GM06990 (cell line): ENCODE results near the gene ATOH8.

Experiments
- DNase-seq: peaks from one replicate; pipeline ENCODE4 v3.0.0-alpha.2; 2011; ENCODE audit not compliant: insufficient read length; ENCODE audit errors: extremely low read depth
- H3K27me3 ChIP-seq: replicated peaks from 2 replicates; pipeline ENCODE4 v1.6.0; 2011; ENCODE audit warnings: low read length; ENCODE audit not compliant: control insufficient read depth, insufficient read depth
- H3K36me3 ChIP-seq: 2 replicates; pipeline ENCODE4 v1.5.1; 2011; ENCODE audit warnings: low read length; ENCODE audit not compliant: control insufficient read depth, insufficient read depth
- H3K4me3 ChIP-seq: replicated peaks from 2 replicates; pipeline ENCODE4 v1.5.1; 2011; ENCODE audit warnings: low read depth, mild to moderate bottlenecking, control low read depth, low read length
- TF ChIP-seq, protein P1 (sequence below): IDR thresholded peaks from 2 replicates; pipeline ENCODE4 v1.5.1; 2011; ENCODE audit warnings: low read length, control low read depth, mild to moderate bottlenecking, inconsistent platforms; ENCODE audit not compliant: insufficient read depth, poor library complexity, severe bottlenecking

Gene ATOH8

DNA sequence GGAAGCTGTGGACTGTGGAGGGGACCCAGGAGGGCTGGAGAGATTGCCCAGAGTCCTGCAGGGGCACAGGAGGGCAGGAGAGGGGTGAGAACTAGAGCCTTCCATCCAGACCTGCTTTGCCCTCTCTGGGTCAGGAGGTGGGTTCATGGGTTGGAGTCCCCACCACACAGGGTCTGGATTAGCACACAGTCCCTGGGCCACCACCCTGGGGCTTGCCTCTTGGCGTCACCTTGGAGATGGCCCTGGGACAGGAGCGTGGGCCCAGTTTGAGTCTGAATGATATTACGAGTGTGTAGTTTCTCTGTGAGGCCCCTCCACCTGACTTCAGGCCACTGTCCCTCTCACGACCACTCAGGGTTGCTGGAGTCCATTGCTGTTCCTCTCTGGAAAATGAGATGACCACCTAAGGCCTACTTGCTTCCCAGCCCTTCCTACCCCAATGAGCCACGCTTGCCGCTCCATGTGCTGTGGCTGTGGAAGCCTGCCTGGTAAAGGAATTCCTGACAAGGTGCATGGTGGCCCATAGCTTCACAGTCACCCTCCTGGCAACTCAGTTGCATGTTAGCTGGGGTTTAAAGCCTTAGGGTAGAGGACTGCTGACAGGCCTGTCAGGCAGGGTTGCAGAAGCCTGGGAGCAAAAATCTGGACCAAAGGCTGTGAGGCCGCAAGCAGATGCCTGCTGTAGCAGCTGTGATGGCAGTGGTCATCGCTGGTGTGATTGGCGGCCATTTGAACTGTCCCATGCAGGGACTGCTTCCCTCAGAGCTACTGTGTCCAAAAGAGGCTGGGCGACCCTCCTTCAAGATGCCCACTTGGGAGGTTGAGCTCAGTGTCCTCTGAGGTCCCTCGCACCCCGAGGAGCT is 14.2 kb downstream of the ATOH8 start:
- H3K27me3 ChIP-seq: peaks cover 11% of the 10 kb centered on the region
- DNase-seq: no peak
- TF ChIP-seq, protein P1, sequence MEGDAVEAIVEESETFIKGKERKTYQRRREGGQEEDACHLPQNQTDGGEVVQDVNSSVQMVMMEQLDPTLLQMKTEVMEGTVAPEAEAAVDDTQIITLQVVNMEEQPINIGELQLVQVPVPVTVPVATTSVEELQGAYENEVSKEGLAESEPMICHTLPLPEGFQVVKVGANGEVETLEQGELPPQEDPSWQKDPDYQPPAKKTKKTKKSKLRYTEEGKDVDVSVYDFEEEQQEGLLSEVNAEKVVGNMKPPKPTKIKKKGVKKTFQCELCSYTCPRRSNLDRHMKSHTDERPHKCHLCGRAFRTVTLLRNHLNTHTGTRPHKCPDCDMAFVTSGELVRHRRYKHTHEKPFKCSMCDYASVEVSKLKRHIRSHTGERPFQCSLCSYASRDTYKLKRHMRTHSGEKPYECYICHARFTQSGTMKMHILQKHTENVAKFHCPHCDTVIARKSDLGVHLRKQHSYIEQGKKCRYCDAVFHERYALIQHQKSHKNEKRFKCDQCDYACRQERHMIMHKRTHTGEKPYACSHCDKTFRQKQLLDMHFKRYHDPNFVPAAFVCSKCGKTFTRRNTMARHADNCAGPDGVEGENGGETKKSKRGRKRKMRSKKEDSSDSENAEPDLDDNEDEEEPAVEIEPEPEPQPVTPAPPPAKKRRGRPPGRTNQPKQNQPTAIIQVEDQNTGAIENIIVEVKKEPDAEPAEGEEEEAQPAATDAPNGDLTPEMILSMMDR: no peak
- H3K4me3 ChIP-seq: no peak overlapping the region
- H3K36me3 ChIP-seq: no peaks in the 10 kb centered on the region

- TF ChIP-seq, protein P1: no peak
- Histone ChIP-seq H3K27me3 (peaks cover 11% of the 10 kb centered on the region), H3K4me3 (no peak overlapping the region), H3K36me3 (no peaks in the 10 kb centered on the region)
- DNase-seq: no peak
These were observed 14.9 kb downstream of the ATOH8 start for GRCh38 chr2:85768713-85769112.

DNA sequence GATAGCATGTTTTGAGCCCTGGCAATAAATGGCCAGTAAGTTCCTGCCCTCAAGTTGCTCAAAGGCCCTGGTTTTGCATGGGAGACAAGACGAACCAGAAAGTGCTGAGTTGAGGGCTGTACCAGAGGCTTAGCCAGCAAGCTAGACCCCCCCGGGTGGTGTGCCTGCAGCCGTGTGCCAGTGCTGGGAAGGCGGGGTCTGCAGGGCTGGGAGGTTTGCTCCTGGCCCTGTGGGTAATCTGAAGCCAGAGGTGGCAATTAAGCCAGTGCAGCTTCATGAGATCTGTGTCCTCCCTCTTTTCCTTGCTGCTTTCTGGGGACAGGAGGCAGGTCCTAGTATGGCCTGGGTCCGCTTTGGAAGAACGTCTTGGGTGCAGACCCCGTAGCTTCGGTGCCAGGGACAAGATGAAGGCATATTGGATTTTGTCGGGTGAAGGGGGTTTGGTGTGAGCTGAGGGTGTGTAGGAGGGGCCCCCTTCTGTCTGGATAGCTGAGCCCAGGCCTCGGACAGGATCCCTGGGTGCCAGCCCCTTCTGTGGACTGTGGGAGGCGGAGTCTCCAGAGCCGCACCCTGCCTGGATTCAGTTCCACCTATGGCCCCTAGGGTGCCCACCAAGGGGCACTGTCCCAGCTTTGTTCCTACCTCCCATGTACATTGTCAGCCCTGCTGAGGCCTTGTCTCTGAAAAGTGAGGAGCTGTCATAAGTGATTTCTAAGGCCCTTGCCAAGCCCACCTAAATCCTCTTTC is 15.6 kb downstream of the ATOH8 start:
- TF ChIP-seq, protein P1: peak; percentile 18
- DNase-seq: no peak
- no peaks in the 10 kb centered on the region for H3K36me3 ChIP-seq
- H3K4me3 ChIP-seq: no peak overlapping the region
- peaks cover 9% of the 10 kb centered on the region for H3K27me3 ChIP-seq

- H3K36me3 ChIP-seq: no peaks in the 10 kb centered on the region
- no peak overlapping the region for H3K4me3 ChIP-seq
- TF ChIP-seq, protein P1: no peak
- DNase-seq: no peak
- peaks cover 7% of the 10 kb centered on the region for H3K27me3 ChIP-seq
These were observed 16.2 kb downstream of the ATOH8 start for GRCh38 chr2:85769983-85770362.

- H3K36me3 ChIP-seq: no peaks in the 10 kb centered on the region
- no peak overlapping the region for H3K4me3 ChIP-seq
- no peak for DNase-seq
- H3K27me3 ChIP-seq: peaks cover 7% of the 10 kb centered on the region
- TF ChIP-seq, protein P1: no peak
These were observed 16.6 kb downstream of the ATOH8 start for GRCh38 chr2:85770369-85770768.
